Skeletal muscle cell (primary cell): Measurements from ENCODE around the gene GRM3.

Experiments
- DNase-seq: peaks from one replicate; pipeline ENCODE4 v3.0.0-alpha.2; 2010; ENCODE audit warnings: low read depth
- H3K4me3 ChIP-seq: 2 replicates; pipeline ENCODE4 v1.5.1; 2011; ENCODE audit warnings: low read depth, mild to moderate bottlenecking, control low read depth, low read length, moderate library complexity

Gene GRM3

GRCh38 chr7:86776136-86776535, 132.4 kb downstream of the GRM3 start:
- H3K4me3 ChIP-seq: no peak overlapping the region
- DNase-seq: no peak

- H3K4me3 ChIP-seq: no peak overlapping the region
Measured at GRCh38 chr7:86778271-86778670, 134.6 kb downstream of the GRM3 start.

GRCh38 chr7:86784765-86785164, 141.1 kb downstream of the GRM3 start:
- DNase-seq: no peak
- H3K4me3 ChIP-seq: no peak overlapping the region

More at GRCh38 chr7:86778271-86778670, 134.6 kb downstream of the GRM3 start:
- no peak for DNase-seq

- no peak overlapping the region for H3K4me3 ChIP-seq
- DNase-seq: no peak
Measured at GRCh38 chr7:86785641-86786040, 141.9 kb downstream of the GRM3 start.

- no peak overlapping the region for H3K4me3 ChIP-seq
- DNase-seq: no peak
Measured at GRCh38 chr7:86786376-86786775, 142.7 kb downstream of the GRM3 start.

- no peak overlapping the region for H3K4me3 ChIP-seq
- DNase-seq: no peak
Measured at GRCh38 chr7:86788948-86789347, 145.2 kb downstream of the GRM3 start.

GRCh38 chr7:86790383-86790782, 146.7 kb downstream of the GRM3 start:
- no peak overlapping the region for H3K4me3 ChIP-seq
- no peak for DNase-seq

- H3K4me3 ChIP-seq: no peak overlapping the region
- DNase-seq: no peak
Measured at GRCh38 chr7:86792260-86792659, 148.6 kb downstream of the GRM3 start.

GRCh38 chr7:86793136-86793535, 149.4 kb downstream of the GRM3 start:
- no peak overlapping the region for H3K4me3 ChIP-seq
- no peak for DNase-seq

- H3K4me3 ChIP-seq: no peak overlapping the region
- DNase-seq: no peak
Measured at GRCh38 chr7:86814661-86815379, 171.1 kb downstream of the GRM3 start.

GRCh38 chr7:86815556-86815955, 171.8 kb downstream of the GRM3 start:
- H3K4me3 ChIP-seq: no peak overlapping the region
- no peak for DNase-seq

GRCh38 chr7:86818903-86819302, 175.2 kb downstream of the GRM3 start:
- no peak overlapping the region for H3K4me3 ChIP-seq
- no peak for DNase-seq

GRCh38 chr7:86823769-86824168, 180.1 kb downstream of the GRM3 start:
- H3K4me3 ChIP-seq: no peak overlapping the region
- no peak for DNase-seq

- no peak for DNase-seq
- no peak overlapping the region for H3K4me3 ChIP-seq
Measured at GRCh38 chr7:86825264-86825663, 181.6 kb downstream of the GRM3 start.

GRCh38 chr7:86826948-86827347, 183.2 kb downstream of the GRM3 start:
- H3K4me3 ChIP-seq: no peak overlapping the region
- no peak for DNase-seq

GRCh38 chr7:86833360-86833759, 189.7 kb downstream of the GRM3 start:
- no peak overlapping the region for H3K4me3 ChIP-seq

GRCh38 chr7:86837235-86837634, 193.5 kb downstream of the GRM3 start:
- no peak for DNase-seq
- no peak overlapping the region for H3K4me3 ChIP-seq

More at GRCh38 chr7:86833360-86833759, 189.7 kb downstream of the GRM3 start:
- DNase-seq: no peak

GRCh38 chr7:86844608-86845007, 200.9 kb downstream of the GRM3 start:
- DNase-seq: no peak
- H3K4me3 ChIP-seq: no peak overlapping the region

GRCh38 chr7:86846494-86847190, 202.9 kb downstream of the GRM3 start:
- no peak overlapping the region for H3K4me3 ChIP-seq
- DNase-seq: no peak

- no peak for DNase-seq
- no peak overlapping the region for H3K4me3 ChIP-seq
Measured at GRCh38 chr7:86848226-86848625, 204.5 kb downstream of the GRM3 start.

GRCh38 chr7:86851566-86851965, 207.9 kb downstream of the GRM3 start:
- no peak overlapping the region for H3K4me3 ChIP-seq
- no peak for DNase-seq
